K562 (cell line): ENCODE measurements around the gene RSPH9. TPM values are rescaled to one million over a fixed set of nuclear protein-coding genes. Genes with fewer than 3 reads are reported as not detected.

ENCODE experiments used
- ARID1B ChIP-seq: fragments of 450-650 bp; IDR thresholded peaks from 2 replicates; pipeline ENCODE4 v1.6.1; 2016; ENCODE audit warnings: antibody characterized with exemption, mild to moderate bottlenecking, inconsistent platforms
- BRCA1 ChIP-seq, 2 experiments: fragments of 450-650 bp in 1 of 2; sonication (generic) in 1 of 2; formaldehyde crosslinking in 1 of 2; IDR thresholded peaks; 2 replicates each; pipeline versions ENCODE4 v1.5.0 to v1.6.1; 2017 to 2020; ENCODE audit warnings: mild to moderate bottlenecking in 1 of 2, missing genetic modification reagents in 1 of 2
- CBFB ChIP-seq: sonication (generic); formaldehyde crosslinking; IDR thresholded peaks from 2 replicates; pipeline ENCODE4 v1.4.0; 2020; ENCODE audit warnings: mild to moderate bottlenecking, missing genetic modification reagents
- ETV1 ChIP-seq: fragments of 450-650 bp; conservative IDR thresholded peaks from 2 replicates; pipeline ENCODE4 v1.6.1; 2016; ENCODE audit warnings: missing genetic modification characterization, control low read depth, low read depth, missing compliant biosample characterization
- FOSL1 ChIP-seq: fragments of 200-800 bp; sonication (Bioruptor generic); conservative IDR thresholded peaks from 2 replicates; pipeline ENCODE4 v1.6.1; 2016; ENCODE audit warnings: missing genetic modification characterization, missing compliant biosample characterization
- GATAD2A ChIP-seq: fragments of 450-650 bp; IDR thresholded peaks from 2 replicates; pipeline ENCODE4 v1.6.1; 2017
- GTF2E2 ChIP-seq: fragments of 200-800 bp; sonication (Bioruptor generic); IDR thresholded peaks from 2 replicates; pipeline ENCODE4 v1.6.1; 2016; ENCODE audit warnings: missing genetic modification characterization, missing compliant biosample characterization
- NCOA6 ChIP-seq: fragments of 450-650 bp; IDR thresholded peaks from 2 replicates; pipeline ENCODE4 v1.6.1; 2017; ENCODE audit warnings: mild to moderate bottlenecking
- RBFOX2 ChIP-seq: fragments of 200-400 bp; formaldehyde crosslinking; IDR thresholded peaks from 2 replicates; pipeline ENCODE4 v1.6.1; 2017; ENCODE audit warnings: low read depth, mild to moderate bottlenecking, low read length, moderate library complexity
- RFX5 ChIP-seq: IDR thresholded peaks from 2 replicates; pipeline ENCODE4 v1.6.1; 2011; ENCODE audit warnings: low read depth, mild to moderate bottlenecking, improper control_type of control experiment, low read length
- SOX6 ChIP-seq: fragments of 450-650 bp; IDR thresholded peaks from 2 replicates; pipeline ENCODE4 v1.6.1; 2014; ENCODE audit warnings: mild to moderate bottlenecking
- SUPT5H ChIP-seq: fragments of 450-650 bp; IDR thresholded peaks from 2 replicates; pipeline ENCODE4 v1.6.1; 2016
- TAF1 ChIP-seq: IDR thresholded peaks from 2 replicates; pipeline ENCODE4 v1.6.1; 2011; ENCODE audit warnings: mild to moderate bottlenecking, low read length, moderate library complexity; ENCODE audit not compliant: insufficient read depth, control insufficient read depth, severe bottlenecking; ENCODE audit errors: extremely low read depth
- ZBTB17 ChIP-seq: fragments of 450-650 bp; formaldehyde crosslinking; IDR thresholded peaks from 2 replicates; pipeline ENCODE4 v1.4.0; 2020; ENCODE audit warnings: mild to moderate bottlenecking
- ZNF143 ChIP-seq: sonication (generic); formaldehyde crosslinking; IDR thresholded peaks from 2 replicates; pipeline ENCODE4 v1.9.0; 2022; ENCODE audit warnings: mild to moderate bottlenecking, missing genetic modification reagents
- ZNF76 ChIP-seq: fragments of 250-450 bp; sonication (Bioruptor Pico); IDR thresholded peaks from 2 replicates; pipeline ENCODE4 v1.4.0; 2020; ENCODE audit warnings: mild to moderate bottlenecking, moderate library complexity, borderline replicate concordance
- ZNF79 ChIP-seq: fragments of 250-450 bp; sonication (Bioruptor Pico); IDR thresholded peaks from 2 replicates; pipeline ENCODE4 v1.4.0; 2020; ENCODE audit warnings: low read depth, mild to moderate bottlenecking, moderate library complexity
- polyA plus RNA-seq, 8 experiments: library from polyadenylated mRNA; depleted of rRNA in 4 of 8; stranded (reverse) in 5 of 8; unstranded in 3 of 8; fragments of >200 nt; fragmentation: Nextera tagmentation in 2 of 8; fragmentation: Illumina TruSeq in 1 of 8; extraction: Ambion mirVana in 2 of 8; extraction: Trizol in 1 of 8; gene quantifications; 2 replicates each; pipeline versions ENCODE4 v1.2.1 to v1.2.3, GENCODE V29; 2011 to 2014; ENCODE audit warnings: inconsistent platforms in 1 of 8, missing spikeins in 1 of 8
- total RNA-seq, 7 experiments: library from RNA; depleted of rRNA in 6 of 7; stranded (reverse); fragments of >200 nt in 6 of 7; fragmentation: Illumina TruSeq in 2 of 7; extraction: Trizol in 2 of 7; gene quantifications; 2 replicates each; pipeline versions ENCODE4 v1.2.1 to v1.2.3, GENCODE V29; 2011 to 2021; ENCODE audit warnings: low replicate concordance in 1 of 7
- TF ChIP-seq, protein P1 (sequence below): fragments of 450-650 bp; IDR thresholded peaks from 2 replicates; pipeline ENCODE4 v1.6.1; 2016; ENCODE audit warnings: mild to moderate bottlenecking
- TF ChIP-seq, protein P2 (sequence below): IDR thresholded peaks from 3 replicates; pipeline ENCODE4 v1.6.1; 2011; ENCODE audit warnings: borderline replicate concordance, mild to moderate bottlenecking; ENCODE audit not compliant: insufficient read length, insufficient read depth
- TF ChIP-seq, protein P3 (sequence below): fragments of 450-650 bp; IDR thresholded peaks from 2 replicates; pipeline ENCODE4 v1.6.1; 2018; ENCODE audit warnings: mild to moderate bottlenecking, low read depth; ENCODE audit not compliant: partially characterized antibody
- TF ChIP-seq, protein P4 (sequence below): fragments of 450-650 bp; formaldehyde crosslinking; IDR thresholded peaks from 2 replicates; pipeline ENCODE4 v1.4.0; 2020; ENCODE audit warnings: mild to moderate bottlenecking
- TF ChIP-seq, protein P5 (sequence below): fragments of 250-450 bp; sonication (Bioruptor Pico); IDR thresholded peaks from 2 replicates; pipeline ENCODE4 v1.8.0; 2022; ENCODE audit warnings: moderate library complexity, mild to moderate bottlenecking, inconsistent platforms

Gene RSPH9
- total and polyA plus RNA-seq, 9 of the 15 experiments (the other 6 are each of a cell fraction or from before 2014, with no cell fraction given), result 0.05 to 0.60 (median 0.39) TPM; not detected in 6

DNA sequence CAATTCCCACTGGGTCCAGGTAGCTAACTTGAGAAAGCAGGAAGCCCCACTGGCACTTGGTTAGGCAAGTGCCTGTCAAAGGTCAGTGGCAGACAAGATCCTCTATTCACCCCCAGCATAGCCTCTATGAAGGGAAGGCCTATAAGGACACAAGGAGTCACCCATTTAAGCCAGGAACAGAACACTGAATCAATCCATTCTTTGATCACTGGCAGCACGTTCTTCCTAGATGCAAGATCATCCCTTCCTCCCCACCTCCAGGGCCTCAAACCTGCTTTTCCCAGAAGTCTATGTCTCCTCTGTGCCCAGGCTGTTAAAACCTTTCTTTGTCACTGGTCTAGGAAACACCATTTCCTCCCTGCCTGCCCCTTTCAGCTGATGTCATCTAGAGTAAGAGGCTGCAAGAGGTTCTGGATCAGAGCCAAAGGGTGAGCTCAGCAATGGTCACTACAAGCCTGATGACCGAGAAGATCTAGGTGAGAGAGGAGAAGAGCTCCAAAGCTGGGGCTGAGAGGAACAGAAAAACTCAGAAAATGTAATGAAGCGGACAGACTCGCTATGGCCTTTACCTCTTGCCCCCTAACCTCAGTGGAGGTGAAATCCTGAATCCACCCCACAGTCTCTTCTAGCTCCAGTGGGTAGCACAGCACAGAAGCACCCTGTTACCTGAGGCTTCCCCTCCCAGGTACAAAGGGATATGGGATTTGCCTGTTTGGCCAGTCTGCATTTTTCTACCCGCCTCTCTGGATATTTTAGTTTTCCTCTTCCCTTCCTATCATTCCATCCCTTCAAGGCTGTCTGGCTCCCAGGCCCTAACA is 17.6 kb upstream of the RSPH9 start (continued):
- no peak for TF ChIP-seq RFX5
- TF ChIP-seq ZNF143 (CRISPR knock-in tag), result peak; percentile 57; the same call in 1 of the 2 replicates
- TF ChIP-seq ZNF76, result peak; percentile 86
- TF ChIP-seq ZNF79 (CRISPR knock-in tag), result peak; percentile 70; the same call in 1 of the 2 replicates
- peak; percentile 74 for TF ChIP-seq RBFOX2
- peak; percentile 96 for TF ChIP-seq GTF2E2
- peak; percentile 77 for TF ChIP-seq SUPT5H
- TF ChIP-seq ZBTB17 (CRISPR knock-in tag), result peak; percentile 89; the same call in 1 of the 2 replicates
- TF ChIP-seq, protein P1, sequence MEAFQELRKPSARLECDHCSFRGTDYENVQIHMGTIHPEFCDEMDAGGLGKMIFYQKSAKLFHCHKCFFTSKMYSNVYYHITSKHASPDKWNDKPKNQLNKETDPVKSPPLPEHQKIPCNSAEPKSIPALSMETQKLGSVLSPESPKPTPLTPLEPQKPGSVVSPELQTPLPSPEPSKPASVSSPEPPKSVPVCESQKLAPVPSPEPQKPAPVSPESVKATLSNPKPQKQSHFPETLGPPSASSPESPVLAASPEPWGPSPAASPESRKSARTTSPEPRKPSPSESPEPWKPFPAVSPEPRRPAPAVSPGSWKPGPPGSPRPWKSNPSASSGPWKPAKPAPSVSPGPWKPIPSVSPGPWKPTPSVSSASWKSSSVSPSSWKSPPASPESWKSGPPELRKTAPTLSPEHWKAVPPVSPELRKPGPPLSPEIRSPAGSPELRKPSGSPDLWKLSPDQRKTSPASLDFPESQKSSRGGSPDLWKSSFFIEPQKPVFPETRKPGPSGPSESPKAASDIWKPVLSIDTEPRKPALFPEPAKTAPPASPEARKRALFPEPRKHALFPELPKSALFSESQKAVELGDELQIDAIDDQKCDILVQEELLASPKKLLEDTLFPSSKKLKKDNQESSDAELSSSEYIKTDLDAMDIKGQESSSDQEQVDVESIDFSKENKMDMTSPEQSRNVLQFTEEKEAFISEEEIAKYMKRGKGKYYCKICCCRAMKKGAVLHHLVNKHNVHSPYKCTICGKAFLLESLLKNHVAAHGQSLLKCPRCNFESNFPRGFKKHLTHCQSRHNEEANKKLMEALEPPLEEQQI, result no peak
- peak; percentile 80 for TF ChIP-seq ETV1 (tag)
- TF ChIP-seq, protein P2, sequence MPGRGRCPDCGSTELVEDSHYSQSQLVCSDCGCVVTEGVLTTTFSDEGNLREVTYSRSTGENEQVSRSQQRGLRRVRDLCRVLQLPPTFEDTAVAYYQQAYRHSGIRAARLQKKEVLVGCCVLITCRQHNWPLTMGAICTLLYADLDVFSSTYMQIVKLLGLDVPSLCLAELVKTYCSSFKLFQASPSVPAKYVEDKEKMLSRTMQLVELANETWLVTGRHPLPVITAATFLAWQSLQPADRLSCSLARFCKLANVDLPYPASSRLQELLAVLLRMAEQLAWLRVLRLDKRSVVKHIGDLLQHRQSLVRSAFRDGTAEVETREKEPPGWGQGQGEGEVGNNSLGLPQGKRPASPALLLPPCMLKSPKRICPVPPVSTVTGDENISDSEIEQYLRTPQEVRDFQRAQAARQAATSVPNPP, result no peak
- TF ChIP-seq TAF1, result peak; percentile 86
- TF ChIP-seq BRCA1 (IDR thresholded peaks at IDR 0.05), result no peak
- TF ChIP-seq BRCA1 (CRISPR knock-in tag; IDR thresholded peaks at IDR 0.05), result no peak
- TF ChIP-seq FOSL1 (tag), result peak; percentile 89
- TF ChIP-seq NCOA6, result no peak
- TF ChIP-seq, protein P3, sequence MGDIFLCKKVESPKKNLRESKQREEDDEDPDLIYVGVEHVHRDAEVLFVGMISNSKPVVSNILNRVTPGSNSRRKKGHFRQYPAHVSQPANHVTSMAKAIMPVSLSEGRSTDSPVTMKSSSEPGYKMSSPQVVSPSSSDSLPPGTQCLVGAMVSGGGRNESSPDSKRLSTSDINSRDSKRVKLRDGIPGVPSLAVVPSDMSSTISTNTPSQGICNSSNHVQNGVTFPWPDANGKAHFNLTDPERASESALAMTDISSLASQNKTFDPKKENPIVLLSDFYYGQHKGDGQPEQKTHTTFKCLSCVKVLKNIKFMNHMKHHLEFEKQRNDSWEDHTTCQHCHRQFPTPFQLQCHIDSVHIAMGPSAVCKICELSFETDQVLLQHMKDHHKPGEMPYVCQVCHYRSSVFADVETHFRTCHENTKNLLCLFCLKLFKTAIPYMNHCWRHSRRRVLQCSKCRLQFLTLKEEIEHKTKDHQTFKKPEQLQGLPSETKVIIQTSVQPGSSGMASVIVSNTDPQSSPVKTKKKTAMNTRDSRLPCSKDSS, result no peak
- TF ChIP-seq CBFB (CRISPR knock-in tag), result 0 out of 2 replicates have a peak, but pooled peaks have one; percentile 25
- TF ChIP-seq GATAD2A, result no peak
- TF ChIP-seq SOX6, result peak; percentile 72
- TF ChIP-seq, protein P4, sequence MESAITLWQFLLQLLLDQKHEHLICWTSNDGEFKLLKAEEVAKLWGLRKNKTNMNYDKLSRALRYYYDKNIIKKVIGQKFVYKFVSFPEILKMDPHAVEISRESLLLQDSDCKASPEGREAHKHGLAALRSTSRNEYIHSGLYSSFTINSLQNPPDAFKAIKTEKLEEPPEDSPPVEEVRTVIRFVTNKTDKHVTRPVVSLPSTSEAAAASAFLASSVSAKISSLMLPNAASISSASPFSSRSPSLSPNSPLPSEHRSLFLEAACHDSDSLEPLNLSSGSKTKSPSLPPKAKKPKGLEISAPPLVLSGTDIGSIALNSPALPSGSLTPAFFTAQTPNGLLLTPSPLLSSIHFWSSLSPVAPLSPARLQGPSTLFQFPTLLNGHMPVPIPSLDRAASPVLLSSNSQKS, result 0 out of 2 replicates have a peak, but pooled peaks have one; percentile 2
- TF ChIP-seq ARID1B, result peak; percentile 83
- TF ChIP-seq, protein P5, sequence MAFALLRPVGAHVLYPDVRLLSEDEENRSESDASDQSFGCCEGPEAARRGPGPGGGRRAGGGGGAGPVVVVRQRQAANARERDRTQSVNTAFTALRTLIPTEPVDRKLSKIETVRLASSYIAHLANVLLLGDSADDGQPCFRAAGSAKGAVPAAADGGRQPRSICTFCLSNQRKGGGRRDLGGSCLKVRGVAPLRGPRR (CRISPR knock-in tag), result peak; percentile 88
